ENCODE results near the gene ADGRG1.

DNA sequence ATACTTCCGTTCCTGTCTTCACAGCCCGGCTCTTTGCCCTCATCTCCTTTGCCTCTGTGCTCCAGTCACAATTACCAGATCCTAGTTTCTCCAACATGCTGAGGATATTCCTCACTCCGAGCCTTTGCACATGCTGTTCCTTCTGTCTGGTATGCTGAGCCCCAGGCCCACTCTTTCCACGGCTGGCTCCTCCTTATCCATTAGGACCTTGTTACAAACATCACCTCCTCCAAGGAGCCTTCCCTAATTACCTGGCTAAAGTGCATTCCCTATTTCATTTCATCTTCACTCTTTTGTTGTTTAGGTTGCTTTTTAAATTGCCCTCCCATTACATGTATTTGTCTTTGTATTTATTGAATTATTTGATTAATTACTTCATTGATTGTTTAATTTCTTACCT lies 14.9 kb upstream of the ADGRG1 start:
- TF ChIP-seq, protein P1, sequence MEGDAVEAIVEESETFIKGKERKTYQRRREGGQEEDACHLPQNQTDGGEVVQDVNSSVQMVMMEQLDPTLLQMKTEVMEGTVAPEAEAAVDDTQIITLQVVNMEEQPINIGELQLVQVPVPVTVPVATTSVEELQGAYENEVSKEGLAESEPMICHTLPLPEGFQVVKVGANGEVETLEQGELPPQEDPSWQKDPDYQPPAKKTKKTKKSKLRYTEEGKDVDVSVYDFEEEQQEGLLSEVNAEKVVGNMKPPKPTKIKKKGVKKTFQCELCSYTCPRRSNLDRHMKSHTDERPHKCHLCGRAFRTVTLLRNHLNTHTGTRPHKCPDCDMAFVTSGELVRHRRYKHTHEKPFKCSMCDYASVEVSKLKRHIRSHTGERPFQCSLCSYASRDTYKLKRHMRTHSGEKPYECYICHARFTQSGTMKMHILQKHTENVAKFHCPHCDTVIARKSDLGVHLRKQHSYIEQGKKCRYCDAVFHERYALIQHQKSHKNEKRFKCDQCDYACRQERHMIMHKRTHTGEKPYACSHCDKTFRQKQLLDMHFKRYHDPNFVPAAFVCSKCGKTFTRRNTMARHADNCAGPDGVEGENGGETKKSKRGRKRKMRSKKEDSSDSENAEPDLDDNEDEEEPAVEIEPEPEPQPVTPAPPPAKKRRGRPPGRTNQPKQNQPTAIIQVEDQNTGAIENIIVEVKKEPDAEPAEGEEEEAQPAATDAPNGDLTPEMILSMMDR (conservative IDR thresholded peaks at IDR 0.05 in 1 of 2, IDR thresholded peaks at IDR 0.05 in 1 of 2; ENCODE audit: low read depth in 1 of 2, low read length in 2 of 2) = no peak
- TF ChIP-seq EZH2 (IDR thresholded peaks at IDR 0.05; ENCODE audit: low read length, missing control alignments) = no peak
